ENCODE results near the gene DZIP3.
"Not testable (repeated sequence)": the region's sequence is repeated elsewhere in the genome, so short reads cannot be mapped to it uniquely, and the experiment has no call there.

The DZIP3 gene

GRCh38 chr3:108602249-108602934 is 12.9 kb downstream of the DZIP3 start:
- peak in 1 of 2 donors; percentile 24 for DNase-seq

DNA sequence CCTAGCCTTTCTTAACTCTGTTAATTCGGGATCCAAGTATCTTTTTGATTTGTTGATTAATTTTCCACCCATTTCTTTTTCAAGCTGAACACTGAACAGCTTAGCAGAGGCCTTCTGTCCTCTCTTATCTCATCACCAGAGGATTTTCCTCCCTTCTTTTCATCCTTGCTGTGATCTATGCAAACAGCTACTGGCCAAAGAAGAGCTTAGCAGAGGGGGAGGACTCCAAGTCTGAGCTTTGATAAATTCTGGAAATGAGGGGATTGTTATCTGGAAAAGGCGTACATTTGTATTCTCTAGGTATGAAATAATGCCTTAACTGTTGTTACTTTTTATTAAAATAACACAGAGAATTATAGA is 13.4 kb downstream of the DZIP3 start:
- DNase-seq: no peak

DNA sequence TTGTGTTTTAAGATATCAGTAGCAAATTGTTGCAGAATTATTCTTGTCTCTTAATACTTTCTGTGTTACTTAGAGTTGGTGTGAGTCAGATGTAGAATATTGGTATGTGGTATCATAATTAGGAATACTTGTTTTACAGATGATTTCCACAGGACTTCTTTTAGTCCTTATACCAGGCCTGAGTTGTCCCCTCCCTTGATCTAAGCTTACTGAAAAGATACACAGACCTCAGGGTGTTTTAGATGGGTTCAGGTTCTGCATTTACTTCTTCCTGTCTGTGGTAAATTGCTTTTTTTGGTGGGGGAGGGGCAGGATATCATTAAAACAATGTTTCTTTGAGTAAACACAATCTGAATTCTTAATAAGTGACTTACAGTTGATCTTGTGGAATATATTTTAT is 14.2 kb downstream of the DZIP3 start:
- no peak for DNase-seq

DNA sequence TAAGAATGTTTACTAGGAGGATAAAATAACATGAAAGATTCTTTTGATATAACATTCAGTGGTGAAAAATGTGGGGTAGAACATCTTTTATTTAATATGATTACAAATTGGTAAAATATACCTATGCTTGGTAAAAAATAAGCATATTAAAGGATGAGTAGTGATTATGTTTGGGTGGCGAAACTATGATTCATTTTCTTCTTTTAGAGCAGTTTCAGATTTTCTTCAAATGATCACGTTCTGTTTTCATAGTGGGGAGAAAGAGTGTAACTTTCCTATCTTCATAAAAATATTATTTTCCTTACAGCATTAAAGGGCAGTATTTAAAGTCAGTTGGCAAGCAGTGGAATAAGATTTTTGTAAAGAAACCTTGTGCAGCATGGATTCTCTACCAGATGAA is 15.5 kb downstream of the DZIP3 start:
- no peak for DNase-seq

- DNase-seq: no peak
These were observed 16.0 kb downstream of the DZIP3 start for GRCh38 chr3:108605491-108605890.

GRCh38 chr3:108608750-108609149 is 19.2 kb downstream of the DZIP3 start:
- DNase-seq: no peak

DNA sequence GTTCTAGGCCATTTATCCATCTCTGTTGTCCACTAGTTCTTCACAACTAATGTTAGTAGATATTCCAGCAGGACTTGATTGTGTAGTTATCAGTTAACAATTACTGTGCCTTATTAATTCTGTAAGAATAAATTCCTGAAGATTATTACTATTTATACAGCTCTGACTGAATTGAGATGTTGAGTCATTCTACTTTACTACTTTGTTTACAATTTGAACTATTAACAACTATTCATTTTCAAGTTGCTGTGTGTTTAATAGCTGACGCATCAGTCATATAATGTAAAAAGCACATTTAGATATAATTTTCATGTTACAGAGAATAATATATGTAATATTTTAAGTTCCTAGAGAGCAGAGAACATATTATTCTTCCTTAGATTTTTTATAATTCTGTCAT is 21.1 kb downstream of the DZIP3 start:
- no peak for DNase-seq

GRCh38 chr3:108616090-108616489 is 26.6 kb downstream of the DZIP3 start:
- not testable (repeated sequence) for DNase-seq

DNA sequence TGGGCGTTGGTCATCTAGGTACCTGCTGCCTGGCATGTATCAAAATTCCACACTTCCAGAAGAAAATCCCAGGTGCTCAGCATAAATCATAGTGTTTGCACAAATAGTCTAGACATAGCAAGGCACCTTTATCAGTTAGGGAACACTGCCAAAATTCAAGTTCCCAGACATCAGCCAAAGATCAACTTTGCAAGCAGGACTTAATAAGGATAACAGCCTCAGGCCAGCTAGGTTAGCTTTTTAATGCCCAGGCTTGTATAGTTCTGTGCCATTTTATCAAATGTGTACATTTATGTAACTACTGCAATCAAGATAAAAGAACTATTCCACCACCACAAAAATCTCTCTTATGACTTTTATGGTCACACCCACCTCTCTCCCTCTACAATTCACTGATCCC is 30.7 kb downstream of the DZIP3 start:
- no peak for DNase-seq

DNA sequence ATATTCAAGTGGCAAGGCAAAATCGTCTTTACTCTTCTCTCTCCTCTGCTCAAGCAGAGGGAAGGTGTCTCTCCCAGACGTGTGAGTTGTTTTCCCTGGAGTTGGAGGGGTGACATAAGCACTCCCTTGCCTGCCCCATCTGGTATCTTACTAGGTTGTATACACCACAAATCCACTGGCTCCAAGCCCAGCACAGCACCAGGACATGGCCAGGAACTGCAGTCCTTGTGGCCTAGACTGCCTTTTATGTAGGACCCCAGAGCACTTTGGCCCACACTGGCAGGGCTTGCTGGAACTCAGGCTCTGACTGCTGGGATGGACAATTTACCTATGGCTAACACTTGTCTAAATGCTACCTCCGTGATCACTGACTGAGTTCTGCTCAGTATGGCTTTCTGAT is 34.0 kb downstream of the DZIP3 start:
- DNase-seq: no peak

- DNase-seq: no peak
These were observed 40.5 kb downstream of the DZIP3 start for GRCh38 chr3:108629974-108630373.

DNA sequence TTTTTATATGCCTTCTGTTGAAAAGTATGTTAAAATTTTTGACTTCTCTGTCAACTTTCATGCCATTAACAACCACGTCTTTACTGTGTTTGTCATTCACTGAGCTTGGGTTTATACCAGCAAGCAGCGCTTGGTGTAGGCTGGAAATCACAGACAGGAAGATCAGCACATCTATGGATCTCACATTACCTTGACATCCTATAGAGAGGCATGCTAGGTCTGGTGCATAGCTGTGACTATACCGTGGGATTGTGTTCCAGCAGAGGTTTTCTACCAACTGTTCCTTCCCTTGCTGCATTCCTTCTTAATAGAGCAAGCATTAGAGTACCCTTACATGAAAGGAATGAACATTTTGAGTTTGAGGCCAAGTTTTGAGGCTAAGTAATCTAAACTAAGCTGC is 53.0 kb downstream of the DZIP3 start:
- no peak for DNase-seq

DNA sequence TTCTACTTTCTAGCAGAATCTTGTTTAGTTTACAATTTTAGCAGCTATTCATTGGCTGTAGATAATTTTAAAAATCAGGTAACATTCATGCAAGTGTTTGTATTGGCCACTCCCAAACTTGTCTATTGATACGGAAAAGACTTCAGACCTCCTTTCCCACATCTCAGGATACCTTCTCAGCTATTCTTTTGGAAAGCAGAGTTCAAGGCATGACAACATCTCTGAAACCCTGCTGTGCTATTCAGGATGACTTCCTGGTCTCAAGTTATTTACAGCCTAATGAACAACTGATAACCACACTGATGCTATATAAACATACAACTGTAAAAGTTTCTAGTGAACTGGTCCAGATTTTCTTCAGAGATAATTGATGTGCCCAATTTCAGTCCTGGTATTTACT is 55.8 kb downstream of the DZIP3 start:
- DNase-seq: no peak

DNA sequence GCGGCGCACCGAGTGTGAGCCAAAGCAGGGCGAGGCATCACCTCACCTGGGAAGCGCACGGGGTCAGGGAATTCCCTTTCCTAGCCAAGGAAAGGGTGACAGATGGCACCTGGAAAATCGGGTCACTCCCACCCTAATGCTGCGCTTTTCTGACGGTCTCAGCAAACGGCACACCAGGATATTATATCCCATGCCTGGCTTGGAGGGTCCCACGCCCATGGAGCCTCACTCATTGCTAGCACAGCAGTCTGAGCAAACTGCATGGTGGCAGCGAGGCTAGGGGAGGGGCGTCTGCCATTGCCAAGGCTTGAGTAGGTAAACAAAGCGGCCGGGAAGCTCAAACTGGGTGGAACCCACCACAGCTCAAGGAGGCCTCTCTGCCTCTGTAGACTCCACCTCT is 66.1 kb downstream of the DZIP3 start:
- DNase-seq: not testable (repeated sequence)

DNA sequence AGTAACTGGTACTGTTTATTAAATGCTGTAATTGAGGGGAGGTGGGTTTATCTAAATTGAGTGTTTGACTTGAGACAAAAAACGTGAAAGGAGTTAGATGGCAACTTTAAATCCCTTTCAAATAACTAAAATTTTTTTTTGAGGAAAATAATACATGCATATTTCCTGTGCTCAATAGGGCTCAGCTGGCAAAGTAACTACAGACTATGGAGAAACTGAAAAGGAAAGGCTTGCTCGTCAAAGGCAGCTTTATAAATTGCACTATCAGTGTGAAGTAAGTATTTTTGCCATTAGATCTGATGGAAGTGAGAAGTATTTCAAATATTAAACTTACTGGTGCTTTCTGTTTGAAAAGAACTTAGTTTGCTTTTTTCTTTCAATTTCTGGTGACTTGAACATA is 72.2 kb downstream of the DZIP3 start:
- DNase-seq: no peak

GRCh38 chr3:108662142-108662738 is 72.7 kb downstream of the DZIP3 start:
- peak; percentile 9 to 46 for DNase-seq

DNA sequence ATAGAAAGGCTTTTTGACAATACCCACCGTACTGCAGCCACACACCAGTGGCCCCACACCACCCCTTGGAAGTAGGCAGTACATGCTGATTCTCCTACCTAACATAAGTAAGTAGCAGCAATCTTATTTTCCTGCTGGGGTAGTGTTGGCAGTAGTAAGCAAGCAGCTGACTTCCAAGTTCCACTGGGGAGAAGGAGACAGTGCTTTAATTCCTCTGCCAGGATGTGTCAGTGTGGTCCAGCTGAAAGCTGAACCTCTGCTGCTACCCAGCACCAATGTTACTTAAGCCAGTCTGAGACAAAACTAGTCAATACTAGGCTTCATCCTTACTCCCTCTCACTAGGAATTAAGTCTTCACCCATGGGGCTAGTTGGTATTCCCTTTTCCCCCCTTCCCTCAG is 74.7 kb downstream of the DZIP3 start:
- DNase-seq: no peak

- no peak for DNase-seq
These were observed 77.8 kb downstream of the DZIP3 start for GRCh38 chr3:108667312-108667711.

- DNase-seq: no peak
These were observed 79.7 kb downstream of the DZIP3 start for GRCh38 chr3:108669208-108669607.

GRCh38 chr3:108672701-108673100 is 83.2 kb downstream of the DZIP3 start:
- DNase-seq: no peak

DNA sequence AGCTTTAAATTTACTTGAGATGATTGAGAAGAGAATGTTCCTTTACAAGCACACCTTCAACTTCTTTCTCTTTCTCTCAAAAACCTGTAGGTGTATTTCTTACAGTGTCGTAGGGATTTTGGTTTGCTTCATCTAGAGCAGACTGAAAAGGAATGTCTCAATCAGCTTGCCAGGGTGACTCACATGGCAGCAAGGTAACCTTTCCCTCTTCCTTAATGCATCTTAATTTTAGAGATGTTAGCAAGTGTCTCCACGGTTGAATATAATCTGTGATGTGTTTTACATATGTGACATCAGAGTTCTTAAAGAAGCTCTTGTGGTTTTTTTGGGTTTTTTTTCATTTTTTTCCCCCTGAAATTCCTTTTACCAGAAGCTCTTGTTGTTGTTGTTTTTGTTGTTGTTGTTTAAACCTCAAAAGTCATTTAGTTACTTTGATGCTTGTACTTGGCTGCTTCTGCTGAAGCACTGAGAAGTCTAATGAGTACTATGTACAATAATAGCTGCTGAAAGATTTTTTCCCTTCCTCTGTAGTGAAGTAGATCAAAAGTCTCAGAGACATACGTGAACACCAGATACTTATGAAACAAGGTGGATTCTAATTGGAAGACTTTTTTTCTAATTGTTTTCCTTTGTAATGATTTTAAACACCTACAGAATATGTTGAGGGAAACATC is 84.6 kb downstream of the DZIP3 start:
- DNase-seq: no peak

DNA sequence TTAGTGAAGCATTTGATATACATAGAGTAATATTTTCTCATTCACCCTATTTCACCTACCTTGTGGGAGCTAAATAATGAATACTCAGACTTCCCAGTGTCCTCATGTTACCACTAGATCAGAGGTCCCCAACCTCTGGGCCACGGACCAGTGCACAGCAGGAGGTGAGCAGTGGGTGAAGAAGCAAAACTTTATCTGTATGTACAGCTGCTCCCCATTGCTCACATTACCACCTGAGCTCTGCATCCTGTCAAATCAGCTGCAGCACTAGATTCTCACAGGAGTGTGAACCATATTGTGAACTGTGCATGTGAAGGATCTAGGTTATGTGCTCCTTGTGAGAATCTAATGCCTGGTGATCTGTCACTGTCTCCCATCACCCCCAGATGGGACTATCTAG is 88.3 kb downstream of the DZIP3 start:
- DNase-seq: no peak

- not testable (repeated sequence) for DNase-seq
These were observed 102.8 kb downstream of the DZIP3 start for GRCh38 chr3:108692286-108692685.

DNA sequence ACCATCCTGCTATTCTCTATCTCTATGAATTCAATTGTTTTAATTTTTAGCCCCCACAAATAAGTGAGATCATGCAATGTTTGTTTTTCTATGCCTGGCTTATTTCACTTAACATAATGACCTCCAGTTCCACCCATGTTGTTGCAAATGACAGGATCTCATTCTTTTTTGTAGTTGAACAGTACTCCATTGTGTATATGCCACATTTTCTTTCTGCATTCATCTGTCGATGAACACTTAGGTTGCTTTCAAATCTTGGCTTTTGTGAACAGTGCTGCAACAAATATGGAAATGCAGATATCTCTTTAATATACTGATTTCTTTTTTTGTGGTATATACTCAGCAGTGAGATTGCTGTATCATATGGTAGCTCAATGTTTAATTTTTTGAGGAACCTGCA is 108.9 kb downstream of the DZIP3 start:
- DNase-seq: no peak

- no peak for DNase-seq
These were observed 115.5 kb downstream of the DZIP3 start for GRCh38 chr3:108705045-108705444.
